OCI-LY1 (cell line): Measurements from ENCODE around the gene LINC00237.

Experiments used
- H2AFZ ChIP-seq: fragments of 200-600 bp; sonication (generic), shearing (Covaris generic); 2 replicates; pipeline ENCODE4 v1.6.0; 2014; ENCODE audit warnings: antibody characterized with exemption, mild to moderate bottlenecking, low read length
- H3F3A ChIP-seq: fragments of 200-600 bp; sonication (generic), shearing (Covaris generic); 2 replicates; pipeline ENCODE4 v1.6.0; 2014; ENCODE audit warnings: mild to moderate bottlenecking, antibody characterized with exemption, low read length, moderate library complexity; ENCODE audit not compliant: insufficient read depth
- H3K27ac ChIP-seq: fragments of 200-600 bp; sonication (generic); 2 replicates; pipeline ENCODE4 v1.5.1; 2014; ENCODE audit warnings: low read length, mixed run types, mild to moderate bottlenecking, low read depth; ENCODE audit not compliant: poor library complexity, severe bottlenecking
- H3K27me3 ChIP-seq: fragments of 200-600 bp; sonication (generic); 2 replicates; pipeline ENCODE4 v1.6.0; 2014; ENCODE audit warnings: antibody characterized with exemption, mild to moderate bottlenecking, low read length, moderate library complexity; ENCODE audit not compliant: insufficient read depth
- H3K36me3 ChIP-seq: fragments of 200-600 bp; sonication (generic); 2 replicates; pipeline ENCODE4 v1.6.1; 2014; ENCODE audit warnings: mild to moderate bottlenecking, antibody characterized with exemption, low read length, moderate library complexity, mixed read lengths; ENCODE audit not compliant: insufficient read depth
- H3K4me1 ChIP-seq: fragments of 200-600 bp; sonication (generic); 2 replicates; pipeline ENCODE4 v1.5.1; 2014; ENCODE audit warnings: mild to moderate bottlenecking, low read length, moderate library complexity; ENCODE audit not compliant: insufficient read depth, severe bottlenecking
- H3K4me2 ChIP-seq: fragments of 200-600 bp; sonication (generic), shearing (Covaris generic); 2 replicates; pipeline ENCODE4 v1.6.1; 2014; ENCODE audit warnings: low read length
- H3K4me3 ChIP-seq: fragments of 200-600 bp; sonication (generic); 2 replicates; pipeline ENCODE4 v1.5.1; 2014; ENCODE audit warnings: low read length, low read depth, mild to moderate bottlenecking, mixed read lengths; ENCODE audit not compliant: poor library complexity, severe bottlenecking
- H3K79me2 ChIP-seq: fragments of 200-600 bp; shearing (Covaris generic); 2 replicates; pipeline ENCODE4 v1.6.1; 2016; ENCODE audit warnings: mixed run types, low read length, mixed read lengths; ENCODE audit not compliant: insufficient read depth
- H3K9ac ChIP-seq: fragments of 200-600 bp; sonication (generic), shearing (Covaris generic); 2 replicates; pipeline ENCODE4 v1.6.1; 2014; ENCODE audit warnings: mild to moderate bottlenecking, low read length, mixed read lengths
- H3K9me2 ChIP-seq: fragments of 200-600 bp; sonication (generic), shearing (Covaris generic); 2 replicates; pipeline ENCODE4 v1.6.1; 2014; ENCODE audit warnings: low read depth, mild to moderate bottlenecking, low read length, mixed read lengths
- H3K9me3 ChIP-seq: fragments of 200-600 bp; shearing (Covaris generic); 2 replicates; pipeline ENCODE4 v1.6.1; 2014; ENCODE audit warnings: low read length, mixed read lengths
- H4K20me1 ChIP-seq: fragments of 200-600 bp; sonication (generic), shearing (Covaris generic); 2 replicates; pipeline ENCODE4 v1.6.0; 2016; ENCODE audit warnings: mild to moderate bottlenecking, low read length; ENCODE audit not compliant: insufficient read depth
- EZH2 ChIP-seq: fragments of 200-600 bp; sonication (generic), shearing (Covaris generic); IDR thresholded peaks from 2 replicates; pipeline ENCODE4 v1.8.0; 2017; ENCODE audit warnings: borderline replicate concordance, mixed run types, mild to moderate bottlenecking, antibody characterized with exemption, low read length, moderate library complexity, mixed read lengths
- TF ChIP-seq, protein P1 (sequence below): fragments of 200-600 bp; sonication (generic), shearing (Covaris generic); IDR thresholded peaks from 2 replicates; pipeline ENCODE4 v1.5.1; 2017; ENCODE audit warnings: mild to moderate bottlenecking, antibody characterized with exemption, low read length, moderate library complexity, mixed read lengths

LINC00237 gene

GRCh38 chr20:21124190-21124589 lies 18.0 kb upstream of the LINC00237 start:
- Histone ChIP-seq H3K27ac (no peak overlapping the region), H3K4me2 (no peak overlapping the region), H3F3A (no peaks in the 10 kb centered on the region; the same call in 1 of the 2 replicates), H3K36me3 (no peaks in the 10 kb centered on the region), H2AFZ (no peak overlapping the region), H3K9me2 (no peaks in the 10 kb centered on the region), H3K27me3 (no peaks in the 10 kb centered on the region), H3K4me3 (no peak overlapping the region), H3K4me1 (peaks cover 31% of the 10 kb centered on the region), H3K9ac (no peak overlapping the region), H3K79me2 (peaks cover 13% of the 10 kb centered on the region), H3K9me3 (no peaks in the 10 kb centered on the region), H4K20me1 (no peaks in the 10 kb centered on the region)
- TF ChIP-seq, protein P1, sequence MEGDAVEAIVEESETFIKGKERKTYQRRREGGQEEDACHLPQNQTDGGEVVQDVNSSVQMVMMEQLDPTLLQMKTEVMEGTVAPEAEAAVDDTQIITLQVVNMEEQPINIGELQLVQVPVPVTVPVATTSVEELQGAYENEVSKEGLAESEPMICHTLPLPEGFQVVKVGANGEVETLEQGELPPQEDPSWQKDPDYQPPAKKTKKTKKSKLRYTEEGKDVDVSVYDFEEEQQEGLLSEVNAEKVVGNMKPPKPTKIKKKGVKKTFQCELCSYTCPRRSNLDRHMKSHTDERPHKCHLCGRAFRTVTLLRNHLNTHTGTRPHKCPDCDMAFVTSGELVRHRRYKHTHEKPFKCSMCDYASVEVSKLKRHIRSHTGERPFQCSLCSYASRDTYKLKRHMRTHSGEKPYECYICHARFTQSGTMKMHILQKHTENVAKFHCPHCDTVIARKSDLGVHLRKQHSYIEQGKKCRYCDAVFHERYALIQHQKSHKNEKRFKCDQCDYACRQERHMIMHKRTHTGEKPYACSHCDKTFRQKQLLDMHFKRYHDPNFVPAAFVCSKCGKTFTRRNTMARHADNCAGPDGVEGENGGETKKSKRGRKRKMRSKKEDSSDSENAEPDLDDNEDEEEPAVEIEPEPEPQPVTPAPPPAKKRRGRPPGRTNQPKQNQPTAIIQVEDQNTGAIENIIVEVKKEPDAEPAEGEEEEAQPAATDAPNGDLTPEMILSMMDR, result no peak
- TF ChIP-seq EZH2, result no peak

DNA sequence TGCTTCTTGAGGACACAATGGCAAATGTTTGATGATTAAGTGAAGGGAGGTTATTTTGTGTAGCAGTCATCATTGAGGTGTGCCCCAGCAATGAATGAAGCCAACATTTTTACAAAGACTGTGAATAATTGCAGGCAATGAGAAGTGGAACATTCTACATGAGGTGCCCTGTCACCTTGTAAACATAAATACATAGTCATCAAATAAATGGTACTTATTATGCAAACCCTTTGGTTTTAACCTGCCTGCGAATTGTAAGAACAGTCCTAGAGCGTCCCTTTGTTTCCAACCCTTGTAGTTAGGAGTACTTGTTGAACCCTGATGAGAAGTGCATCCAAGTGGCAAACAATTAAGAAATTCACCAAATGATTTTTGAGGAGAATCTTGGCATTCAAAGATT lies 12.6 kb upstream of the LINC00237 start:
- H3K4me2 ChIP-seq, result no peak overlapping the region
- no peaks in the 10 kb centered on the region for H3K36me3 ChIP-seq
- no peaks in the 10 kb centered on the region for H3K9me3 ChIP-seq
- H3K27ac ChIP-seq, result no peak overlapping the region
- H3K9me2 ChIP-seq, result no peaks in the 10 kb centered on the region
- H3K4me1 ChIP-seq, result no peaks in the 10 kb centered on the region
- no peaks in the 10 kb centered on the region for H4K20me1 ChIP-seq
- no peaks in the 10 kb centered on the region for H3K79me2 ChIP-seq
- TF ChIP-seq, protein P1, result no peak
- no peak for TF ChIP-seq EZH2
- no peak overlapping the region for H3K9ac ChIP-seq
- no peaks in the 10 kb centered on the region for H3K27me3 ChIP-seq
- H3F3A ChIP-seq, result no peaks in the 10 kb centered on the region; the same call in 1 of the 2 replicates
- no peak overlapping the region for H3K4me3 ChIP-seq
- H2AFZ ChIP-seq, result no peak overlapping the region

GRCh38 chr20:21118138-21118537 lies 12.0 kb upstream of the LINC00237 start:
- H2AFZ ChIP-seq, result no peak overlapping the region
- no peaks in the 10 kb centered on the region for H3K27me3 ChIP-seq
- H3K4me1 ChIP-seq, result no peaks in the 10 kb centered on the region

More at GRCh38 chr20:21118138-21118537, 12.0 kb upstream of the LINC00237 start:
- Histone ChIP-seq H3K9ac (no peak overlapping the region), H3K9me2 (no peaks in the 10 kb centered on the region), H4K20me1 (no peaks in the 10 kb centered on the region), H3F3A (no peaks in the 10 kb centered on the region), H3K79me2 (no peaks in the 10 kb centered on the region), H3K4me2 (no peak overlapping the region), H3K36me3 (no peaks in the 10 kb centered on the region), H3K4me3 (no peak overlapping the region), H3K27ac (no peak overlapping the region), H3K9me3 (no peaks in the 10 kb centered on the region)
- TF ChIP-seq EZH2, result no peak
- TF ChIP-seq, protein P1, result no peak
